ENCODE measurements around the gene CFAP300. TPM values are rescaled to one million over a fixed set of nuclear protein-coding genes. Genes with fewer than 3 reads are reported as not detected.

Gene CFAP300
- total and polyA plus RNA-seq, 2 of the 8 experiments (the other 6 are each of a cell fraction or from before 2014, with no cell fraction given), result 2.1 to 2.8 TPM

- Histone ChIP-seq H3K4me3 (ENCODE audit: extremely low read depth in 1 of 4, insufficient read depth in 2 of 4, low read depth in 3 of 4, low read length in 4 of 4) (no peak overlapping the region), H3K4ac (replicated peaks; ENCODE audit: insufficient read length, low read depth, low read length) (no peak overlapping the region), H3K79me2 (ENCODE audit: control insufficient read depth in 1 of 2, insufficient read depth in 2 of 2, low read length in 2 of 2) (no peaks in the 10 kb centered on the region), H2AK5ac (ENCODE audit: low read depth, low read length) (no peak overlapping the region), H3K27ac (ENCODE audit: low read depth, low read length) (no peak overlapping the region), H4K5ac (ENCODE audit: insufficient read length, low read depth, low read length) (no peak overlapping the region), H3K36me3 (ENCODE audit: control insufficient read depth in 2 of 4, insufficient read depth in 4 of 4, low read length in 3 of 4) (no peaks in the 10 kb centered on the region), H4K91ac (replicated peaks; ENCODE audit: insufficient read length, low read length) (no peak overlapping the region), H4K8ac (ENCODE audit: extremely low read depth, insufficient read depth, low read length) (no peak overlapping the region), H2BK120ac (replicated peaks; ENCODE audit: low read depth, low read length) (no peak overlapping the region), H3K27me3 (replicated peaks in 1 of 4; ENCODE audit: control insufficient read depth in 3 of 4, extremely low read depth in 1 of 4, insufficient read depth in 3 of 4, low read length in 3 of 4) (no peaks in the 10 kb centered on the region), H3K56ac (replicated peaks; ENCODE audit: insufficient read length, low read depth, low read length) (no peak overlapping the region), H3K14ac (ENCODE audit: insufficient read length) (no peak overlapping the region), H3K23me2 (ENCODE audit: low read depth, low read length) (no peaks in the 10 kb centered on the region), H2AFZ (ENCODE audit: low read length) (no peak overlapping the region), H2BK5ac (ENCODE audit: low read depth, low read length) (no peak overlapping the region), H3K9ac (replicated peaks in 1 of 4; ENCODE audit: extremely low read depth in 1 of 4, low read depth in 3 of 4, low read length in 3 of 4) (no peak overlapping the region), H3K4me1 (replicated peaks in 1 of 4; ENCODE audit: control insufficient read depth in 3 of 4, insufficient read depth in 4 of 4, low read length in 3 of 4) (peaks cover 0 to 3% (median 0%) of the 10 kb centered on the region in 4 experiments; a peak in 1 of 7 replicates), H3K23ac (ENCODE audit: insufficient read length) (no peak overlapping the region), H3K9me3 (ENCODE audit: insufficient read depth in 2 of 2, low read depth in 1 of 2, low read length in 1 of 2) (no peaks in the 10 kb centered on the region), H2BK20ac (ENCODE audit: low read length) (no peak overlapping the region), H3K18ac (ENCODE audit: extremely low read depth, low read length) (no peak overlapping the region), H3K79me1 (ENCODE audit: low read depth, low read length) (no peaks in the 10 kb centered on the region), H4K20me1 (replicated peaks in 1 of 2; ENCODE audit: control insufficient read depth in 1 of 2, insufficient read depth in 2 of 2, low read length in 2 of 2) (no peaks in the 10 kb centered on the region), H2BK12ac (ENCODE audit: low read depth, low read length) (no peak overlapping the region), H2BK15ac (ENCODE audit: low read length) (no peak overlapping the region), H3K4me2 (ENCODE audit: insufficient read depth in 1 of 2, low read depth in 2 of 2, low read length in 2 of 2) (no peak overlapping the region)
- CTCF ChIA-PET (ENCODE audit: partially characterized antibody), result interaction anchor here (0.6 to 2.8 kb wide), 4 partner anchors 18 to 616 kb away, joined by 3 to 11 read pairs (median 3); no protein-coding TSS in a partner anchor
- POLR2A ChIA-PET (ENCODE audit: partially characterized antibody), result no interaction called here
- no peak for FAIRE-seq
- peak; percentile 61 to 66 for DNase-seq (ENCODE audit: low read depth in 1 of 2, low spot score in 2 of 2)
- 33% methylated on average over 12 of the region's 12 CpGs; no CpG with 5 or more reads in 1 of the 2 experiments for WGBS, 2 experiments (ENCODE audit: extremely low coverage in 1 of 2, insufficient coverage in 1 of 2, insufficient read length in 1 of 2, insufficient replicate concordance in 2 of 2, low coverage in 1 of 2, low lambda C conversion rate in 2 of 2, missing lambda C conversion rate in 1 of 2)
- TF ChIP-seq SP2 (IDR thresholded peaks at IDR 0.05; ENCODE audit: low read length) (no peak), KDM5A (IDR thresholded peaks at IDR 0.05; ENCODE audit: low read length) (no peak), ATF2 (IDR thresholded peaks at IDR 0.05; ENCODE audit: low read length) (no peak), TAF1 (IDR thresholded peaks at IDR 0.05; ENCODE audit: low read depth, low read length) (no peak), NANOG (IDR thresholded peaks at IDR 0.05; ENCODE audit: insufficient read depth, low read depth, low read length, poor library complexity, severe bottlenecking) (no peak), CREB1 (IDR thresholded peaks at IDR 0.05) (no peak), HDAC2 (IDR thresholded peaks at IDR 0.05; ENCODE audit: borderline replicate concordance in 1 of 2, low read depth in 2 of 2, low read length in 2 of 2) (peak; percentile 25 to 43; a peak in 1 of 4 replicates), MAFK (IDR thresholded peaks at IDR 0.05; ENCODE audit: low read depth, low read length) (no peak), EZH2 (IDR thresholded peaks at IDR 0.05; ENCODE audit: low read depth, low read length, severe bottlenecking) (no peak), USF2 (IDR thresholded peaks at IDR 0.05; ENCODE audit: low read length) (no peak)
Observed at GRCh38 chr11:102010776-102011494, 36.3 kb upstream of the CFAP300 start.

Data from H1 (cell line).